ENCODE measurements around the gene TTLL8.

TTLL8 gene

DNA sequence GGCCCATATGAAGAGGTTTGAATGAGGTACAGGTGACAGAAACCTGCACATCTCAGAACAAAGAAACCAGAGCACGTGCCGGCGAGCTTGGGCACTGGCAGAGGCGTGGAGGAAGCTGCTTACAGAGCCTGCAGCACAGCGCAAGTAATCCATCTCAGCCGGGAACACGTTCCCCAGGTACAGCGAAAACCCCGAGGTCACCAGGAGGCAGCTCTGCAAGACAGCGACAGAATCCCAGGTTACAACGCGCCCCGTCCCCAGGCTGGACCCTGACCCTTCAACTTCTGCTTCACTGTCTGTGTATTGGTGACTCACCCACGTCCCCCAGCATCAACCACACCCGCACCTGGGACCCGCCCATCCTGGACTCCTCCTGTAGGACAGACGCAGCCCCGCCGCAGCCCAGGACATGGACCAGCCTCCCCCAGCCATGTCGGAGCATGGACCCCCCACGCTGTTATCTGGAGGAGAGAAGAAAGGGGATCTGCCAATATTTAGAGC is 24.9 kb upstream of the TTLL8 start:
- H3K9me3 ChIP-seq (ENCODE audit: control insufficient read depth, low read length), result no peaks in the 10 kb centered on the region
- 88 to 97% methylated on average over 14 to 19 of the region's 21 CpGs for WGBS, 2 experiments (ENCODE audit: insufficient coverage in 2 of 2)
- H3K27ac ChIP-seq (ENCODE audit: low read depth, low read length, severe bottlenecking), result no peak overlapping the region
- H3K4me1 ChIP-seq (ENCODE audit: control insufficient read depth, insufficient read depth, low read length, poor library complexity, severe bottlenecking), result peaks cover 20% of the 10 kb centered on the region
- no peak overlapping the region for H3K4me3 ChIP-seq (ENCODE audit: extremely low read depth, insufficient read depth, low read length, poor library complexity, severe bottlenecking)
- H3K36me3 ChIP-seq (ENCODE audit: control insufficient read depth, insufficient read depth, low read length), result no peaks in the 10 kb centered on the region

DNA sequence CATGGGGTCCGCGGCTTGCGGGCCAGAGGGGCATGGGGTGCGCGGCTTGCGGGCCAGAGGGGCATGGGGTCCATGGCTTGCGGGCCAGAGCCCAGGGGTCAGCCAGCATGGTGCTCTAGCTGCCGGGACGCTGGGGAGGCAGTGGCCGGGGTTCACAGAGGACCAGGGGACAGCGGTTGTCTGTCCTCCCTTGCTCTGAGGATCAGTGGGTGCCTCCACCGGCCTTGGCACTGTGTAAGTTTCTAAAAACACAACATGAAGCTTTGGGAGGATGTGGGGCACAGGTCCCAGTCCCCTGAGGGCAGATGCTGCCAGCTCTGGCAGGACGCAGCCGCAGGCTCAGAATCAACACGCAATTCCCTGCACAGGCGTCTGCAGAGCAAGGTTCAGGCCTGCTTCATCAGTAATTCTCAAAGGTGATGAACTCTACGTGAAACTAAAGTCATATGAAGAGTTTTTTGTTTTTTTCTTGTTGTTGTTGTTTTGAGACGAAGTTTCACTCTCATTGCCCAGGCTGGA is 24.2 kb upstream of the TTLL8 start:
- 90 to 93% methylated on average over 13 to 15 of the region's 18 CpGs for WGBS, 2 experiments (ENCODE audit: insufficient coverage in 2 of 2)
- H3K27ac ChIP-seq (ENCODE audit: low read depth, low read length, severe bottlenecking), result no peak overlapping the region
- H3K36me3 ChIP-seq (ENCODE audit: control insufficient read depth, insufficient read depth, low read length), result no peaks in the 10 kb centered on the region
- H3K9me3 ChIP-seq (ENCODE audit: control insufficient read depth, low read length), result no peaks in the 10 kb centered on the region
- no peak overlapping the region for H3K4me3 ChIP-seq (ENCODE audit: extremely low read depth, insufficient read depth, low read length, poor library complexity, severe bottlenecking)
- peaks cover 20% of the 10 kb centered on the region for H3K4me1 ChIP-seq (ENCODE audit: control insufficient read depth, insufficient read depth, low read length, poor library complexity, severe bottlenecking)

DNA sequence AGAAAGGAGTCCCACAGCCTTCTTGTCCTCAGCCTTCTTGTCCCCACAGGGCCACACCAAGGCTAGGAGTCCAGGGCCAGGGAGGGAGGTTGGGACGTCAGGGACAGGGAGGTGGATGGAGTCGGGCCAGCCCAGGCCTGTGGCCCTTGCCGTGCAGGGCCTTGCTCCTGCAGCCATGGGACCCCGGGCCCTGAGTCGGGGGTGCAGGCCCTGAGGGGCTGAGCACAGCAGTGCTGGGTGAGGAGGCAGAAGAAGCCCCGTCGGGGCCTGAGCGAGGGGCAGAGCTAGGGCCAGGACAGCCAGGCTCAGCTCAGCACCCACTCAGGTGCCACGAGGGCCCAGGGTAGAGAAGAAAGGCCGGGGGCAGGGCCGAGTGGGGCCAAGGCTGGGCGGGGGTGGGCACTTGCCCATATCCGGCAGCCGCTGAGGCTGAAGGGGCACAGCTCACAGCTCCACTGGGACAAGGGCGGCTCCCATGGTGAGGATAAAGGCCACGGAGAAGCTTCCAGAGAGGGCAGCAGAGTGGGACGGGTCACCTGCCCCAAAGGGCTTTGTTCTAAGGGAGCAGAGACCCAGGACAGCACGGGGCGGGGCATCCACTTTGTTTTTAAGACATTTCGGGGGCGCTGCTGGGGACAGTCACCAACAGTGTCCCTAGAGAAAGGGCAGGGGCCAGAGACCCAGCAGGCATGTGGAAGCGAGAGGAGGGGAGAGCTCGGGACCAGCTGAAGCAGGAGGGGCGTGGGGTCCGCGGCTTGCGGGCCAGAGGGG is 23.5 kb upstream of the TTLL8 start:
- Histone ChIP-seq H3K4me3 (ENCODE audit: extremely low read depth, insufficient read depth, low read length, poor library complexity, severe bottlenecking) (no peak overlapping the region), H3K9me3 (ENCODE audit: control insufficient read depth, low read length) (no peaks in the 10 kb centered on the region), H3K36me3 (ENCODE audit: control insufficient read depth, insufficient read depth, low read length) (no peaks in the 10 kb centered on the region), H3K27ac (ENCODE audit: low read depth, low read length, severe bottlenecking) (no peak overlapping the region), H3K4me1 (ENCODE audit: control insufficient read depth, insufficient read depth, low read length, poor library complexity, severe bottlenecking) (peaks cover 20% of the 10 kb centered on the region)
- 91 to 95% methylated on average over 20 to 21 of the region's 27 CpGs for WGBS, 2 experiments (ENCODE audit: insufficient coverage in 2 of 2)

DNA sequence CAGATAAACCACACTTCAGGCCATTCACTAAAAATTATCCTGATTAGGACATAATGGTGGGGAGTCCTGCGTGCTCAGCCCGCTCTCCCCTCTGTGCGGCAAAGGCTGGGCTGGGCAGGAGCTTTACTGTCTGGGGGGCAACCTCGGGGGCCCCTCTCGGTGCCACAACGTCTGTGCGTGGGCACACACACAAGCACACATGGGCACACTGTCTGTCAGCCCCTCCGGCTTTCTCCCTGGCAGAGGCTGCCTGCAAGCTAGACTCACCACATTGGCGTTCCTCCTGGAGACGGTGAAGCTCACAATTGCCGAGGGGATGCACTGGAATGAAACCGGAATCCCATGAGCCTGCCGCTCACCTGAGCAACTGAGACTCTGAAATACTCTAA is 22.0 kb upstream of the TTLL8 start:
- no peaks in the 10 kb centered on the region for H3K9me3 ChIP-seq (ENCODE audit: control insufficient read depth, low read length)
- H3K4me1 ChIP-seq (ENCODE audit: control insufficient read depth, insufficient read depth, low read length, poor library complexity, severe bottlenecking), result peaks cover 15% of the 10 kb centered on the region
- no peaks in the 10 kb centered on the region for H3K36me3 ChIP-seq (ENCODE audit: control insufficient read depth, insufficient read depth, low read length)
- no peak overlapping the region for H3K27ac ChIP-seq (ENCODE audit: low read depth, low read length, severe bottlenecking)
- 89 to 94% methylated on average over 13 of the region's 13 CpGs for WGBS, 2 experiments (ENCODE audit: insufficient coverage in 2 of 2)
- H3K4me3 ChIP-seq (ENCODE audit: extremely low read depth, insufficient read depth, low read length, poor library complexity, severe bottlenecking), result no peak overlapping the region

DNA sequence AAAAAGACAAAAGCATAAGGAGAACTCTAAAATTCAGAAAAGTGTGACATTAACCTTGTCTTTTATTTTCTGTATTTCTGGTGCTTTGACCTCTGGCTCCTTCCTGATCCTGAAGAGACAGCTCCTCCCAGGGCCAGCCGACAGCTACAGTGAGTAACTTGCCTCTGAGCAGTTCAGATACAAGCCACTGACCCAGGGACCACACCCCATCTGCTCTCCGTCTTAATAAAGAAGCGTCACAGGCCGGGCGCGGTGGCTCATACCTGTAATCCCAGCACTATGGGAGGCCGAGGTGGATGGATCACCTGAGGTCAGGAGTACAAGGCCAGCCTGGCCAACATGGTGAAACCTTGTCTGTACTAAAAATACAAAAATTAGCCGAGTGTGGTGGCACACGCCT is 20.7 kb upstream of the TTLL8 start:
- Histone ChIP-seq H3K9me3 (ENCODE audit: control insufficient read depth, low read length) (no peaks in the 10 kb centered on the region), H3K36me3 (ENCODE audit: control insufficient read depth, insufficient read depth, low read length) (no peaks in the 10 kb centered on the region), H3K27ac (ENCODE audit: low read depth, low read length, severe bottlenecking) (no peak overlapping the region), H3K4me1 (ENCODE audit: control insufficient read depth, insufficient read depth, low read length, poor library complexity, severe bottlenecking) (peaks cover 14% of the 10 kb centered on the region), H3K4me3 (ENCODE audit: extremely low read depth, insufficient read depth, low read length, poor library complexity, severe bottlenecking) (no peak overlapping the region)
- WGBS, 2 experiments (ENCODE audit: insufficient coverage in 2 of 2), result 94 to 96% methylated on average over 8 to 9 of the region's 9 CpGs

DNA sequence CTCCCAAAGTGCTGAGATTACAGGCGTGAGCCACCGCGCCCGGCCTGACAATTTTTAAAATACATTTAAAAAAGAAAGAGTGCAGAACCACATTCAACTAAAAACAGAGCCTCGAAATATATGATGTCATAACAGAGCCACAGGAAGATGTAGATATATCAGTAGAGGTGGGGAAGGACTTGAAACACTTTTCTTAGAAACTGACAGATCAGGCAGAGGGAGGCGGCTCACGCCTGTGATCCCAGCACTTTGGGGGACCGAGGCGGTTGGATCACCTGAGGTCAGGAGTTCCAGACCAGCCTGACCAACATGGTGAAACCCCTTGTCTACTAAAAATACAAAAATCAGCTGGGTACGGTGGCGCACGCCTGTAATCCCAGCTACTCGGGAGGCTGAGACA is 20.1 kb upstream of the TTLL8 start:
- Histone ChIP-seq H3K4me3 (ENCODE audit: extremely low read depth, insufficient read depth, low read length, poor library complexity, severe bottlenecking) (no peak overlapping the region), H3K4me1 (ENCODE audit: control insufficient read depth, insufficient read depth, low read length, poor library complexity, severe bottlenecking) (peaks cover 9% of the 10 kb centered on the region), H3K27ac (ENCODE audit: low read depth, low read length, severe bottlenecking) (no peak overlapping the region), H3K36me3 (ENCODE audit: control insufficient read depth, insufficient read depth, low read length) (no peaks in the 10 kb centered on the region), H3K9me3 (ENCODE audit: control insufficient read depth, low read length) (no peaks in the 10 kb centered on the region)
- 86 to 98% methylated on average over 8 of the region's 13 CpGs for WGBS, 2 experiments (ENCODE audit: insufficient coverage in 2 of 2)

DNA sequence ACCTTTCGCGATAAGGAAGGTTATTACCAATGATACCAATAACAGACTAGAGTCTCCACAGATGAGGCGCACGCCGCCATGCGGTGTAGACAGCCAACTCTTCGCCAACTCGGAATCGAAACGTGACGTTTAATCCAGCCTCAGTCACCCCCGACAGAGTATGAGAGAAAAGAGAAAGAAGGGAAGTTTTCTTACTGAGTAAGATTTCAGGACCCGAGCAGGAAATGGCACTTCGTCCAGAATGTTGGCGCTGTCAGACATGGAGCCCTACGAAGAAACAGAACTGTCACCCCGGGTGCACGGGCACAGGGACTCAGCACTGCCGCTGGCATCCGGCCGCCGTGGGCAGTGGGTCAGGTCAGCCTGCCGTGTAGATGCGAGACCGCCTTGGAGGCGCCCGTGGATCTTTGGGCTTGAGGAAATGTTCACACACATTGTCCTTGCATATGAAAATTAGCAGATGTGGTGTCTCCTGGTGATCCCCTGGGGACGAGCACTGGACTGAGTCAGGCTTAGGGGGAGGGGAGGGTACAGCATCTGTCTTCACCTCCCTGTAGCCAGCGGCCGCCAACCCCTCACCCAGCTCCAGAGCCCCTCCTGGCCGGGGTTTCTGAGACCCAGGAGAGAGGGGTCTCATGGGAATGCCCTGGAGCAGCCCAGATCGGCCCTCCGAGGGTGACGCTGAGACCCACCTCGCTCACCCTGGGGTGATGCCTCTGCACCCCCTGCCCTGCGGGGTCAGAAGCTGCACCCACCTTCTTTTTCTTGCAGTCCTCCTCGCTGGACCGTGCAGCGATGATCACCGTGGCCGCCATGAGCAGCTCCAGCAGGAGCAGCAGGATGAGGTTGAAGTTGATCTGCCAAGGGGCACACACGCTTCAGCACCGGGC is 18.8 kb upstream of the TTLL8 start:
- Histone ChIP-seq H3K27ac (ENCODE audit: low read depth, low read length, severe bottlenecking) (no peak overlapping the region), H3K9me3 (ENCODE audit: control insufficient read depth, low read length) (no peaks in the 10 kb centered on the region), H3K4me1 (ENCODE audit: control insufficient read depth, insufficient read depth, low read length, poor library complexity, severe bottlenecking) (peaks cover 9% of the 10 kb centered on the region), H3K4me3 (ENCODE audit: extremely low read depth, insufficient read depth, low read length, poor library complexity, severe bottlenecking) (no peak overlapping the region), H3K36me3 (ENCODE audit: control insufficient read depth, insufficient read depth, low read length) (no peaks in the 10 kb centered on the region)
- 89 to 90% methylated on average over 30 to 39 of the region's 43 CpGs for WGBS, 2 experiments (ENCODE audit: insufficient coverage in 2 of 2)

DNA sequence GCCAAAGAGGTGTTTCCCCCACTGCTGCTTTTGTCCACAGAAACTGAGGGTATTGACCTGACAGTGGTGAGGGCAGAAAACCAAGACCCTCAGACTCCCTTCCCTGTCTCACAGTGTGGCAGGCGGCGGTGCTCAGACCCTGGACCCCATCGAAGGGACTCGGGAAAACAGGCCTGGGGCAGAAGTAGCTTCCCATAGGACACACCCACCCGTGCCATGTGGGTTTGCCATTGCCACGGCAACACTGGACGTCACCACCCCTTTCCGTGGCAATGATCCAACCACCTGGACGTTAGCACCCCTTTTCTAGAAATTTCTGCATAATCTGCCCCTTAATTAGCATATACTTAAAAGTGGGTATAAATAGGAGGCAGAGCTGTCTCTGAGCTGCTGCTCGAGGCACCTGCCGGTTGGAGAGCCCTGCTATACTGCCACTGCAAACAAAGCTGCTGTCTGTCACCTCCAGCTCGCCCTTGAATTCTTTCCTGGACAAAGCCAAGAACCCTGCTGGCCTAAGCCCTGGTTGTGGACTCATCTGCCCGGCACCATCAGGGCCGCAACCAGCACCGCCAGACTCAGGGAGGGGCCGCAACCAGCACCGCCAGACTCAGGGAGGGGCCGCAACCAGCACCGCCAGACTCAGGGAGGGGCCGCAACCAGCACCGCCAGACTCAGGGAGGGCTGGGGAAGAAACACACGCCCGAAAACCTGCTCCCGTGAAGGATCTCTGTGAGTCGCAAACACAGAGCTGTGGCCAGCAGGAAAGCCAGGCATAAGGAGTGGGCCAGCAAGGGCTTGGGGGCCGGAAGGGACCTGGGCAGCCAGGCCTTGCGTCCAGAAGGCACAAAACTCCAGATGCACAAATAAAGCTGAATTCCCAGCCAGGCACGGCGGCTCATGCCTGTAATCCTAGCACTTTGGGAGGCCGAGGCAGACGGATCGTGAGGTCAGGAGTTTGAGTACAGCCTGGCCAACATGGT is 16.7 kb upstream of the TTLL8 start:
- Histone ChIP-seq H3K4me3 (ENCODE audit: extremely low read depth, insufficient read depth, low read length, poor library complexity, severe bottlenecking) (no peak overlapping the region), H3K36me3 (ENCODE audit: control insufficient read depth, insufficient read depth, low read length) (no peaks in the 10 kb centered on the region), H3K9me3 (ENCODE audit: control insufficient read depth, low read length) (no peaks in the 10 kb centered on the region), H3K4me1 (ENCODE audit: control insufficient read depth, insufficient read depth, low read length, poor library complexity, severe bottlenecking) (peaks cover 3% of the 10 kb centered on the region), H3K27ac (ENCODE audit: low read depth, low read length, severe bottlenecking) (no peak overlapping the region)
- 83 to 86% methylated on average over 31 of the region's 32 CpGs for WGBS, 2 experiments (ENCODE audit: insufficient coverage in 2 of 2)

DNA sequence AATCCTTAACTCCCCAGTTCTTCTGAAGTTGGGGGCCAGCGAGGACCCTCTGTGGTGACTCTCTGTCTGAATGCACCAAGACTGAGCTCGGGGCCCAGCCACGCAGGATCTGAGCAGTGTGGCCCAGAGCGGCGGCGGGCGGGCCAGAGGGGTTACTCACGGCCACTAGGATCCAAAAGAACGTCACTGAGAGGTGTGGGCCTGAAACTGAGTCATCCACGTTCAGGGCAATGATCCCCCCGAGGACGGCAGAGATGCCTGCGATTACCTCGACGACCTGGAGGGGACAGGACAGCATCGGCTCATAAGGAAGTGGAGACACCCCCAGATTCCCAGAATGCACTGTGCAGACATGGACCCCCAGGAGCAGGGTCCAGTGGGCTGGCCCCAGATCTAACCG is 16.0 kb upstream of the TTLL8 start:
- 80 to 81% methylated on average over 16 to 17 of the region's 17 CpGs for WGBS, 2 experiments (ENCODE audit: insufficient coverage in 2 of 2)
- no peaks in the 10 kb centered on the region for H3K9me3 ChIP-seq (ENCODE audit: control insufficient read depth, low read length)

More for the DNA sequence above, 16.0 kb upstream of the TTLL8 start:
- Histone ChIP-seq H3K27ac (ENCODE audit: low read depth, low read length, severe bottlenecking) (no peak overlapping the region), H3K4me3 (ENCODE audit: extremely low read depth, insufficient read depth, low read length, poor library complexity, severe bottlenecking) (no peak overlapping the region), H3K36me3 (ENCODE audit: control insufficient read depth, insufficient read depth, low read length) (no peaks in the 10 kb centered on the region), H3K4me1 (ENCODE audit: control insufficient read depth, insufficient read depth, low read length, poor library complexity, severe bottlenecking) (no peaks in the 10 kb centered on the region)

All from mesodermal cell (in vitro differentiated cells).